Mesenchymal stem cell (in vitro differentiated cells and primary cell): ENCODE measurements around the gene CDC42BPG.
"Not testable (repeated sequence)": the region's sequence is repeated elsewhere in the genome, so short reads cannot be mapped to it uniquely, and the experiment has no call there.

Experiments
- DNase-seq: peaks from one replicate; pipeline ENCODE4 v3.0.0-alpha.2; 2013
- H2AFZ ChIP-seq: one replicate; pipeline ENCODE4 v1.6.1; 2013; ENCODE audit warnings: low read depth, mild to moderate bottlenecking, control low read depth, inconsistent platforms, low read length, moderate library complexity
- H2AK5ac ChIP-seq: 2 replicates; pipeline ENCODE4 v1.6.1; 2013; ENCODE audit warnings: low read length, moderate library complexity, mild to moderate bottlenecking, inconsistent platforms; ENCODE audit not compliant: severe bottlenecking
- H2BK120ac ChIP-seq: one replicate; pipeline ENCODE4 v1.6.1; 2013; ENCODE audit warnings: low read depth, mild to moderate bottlenecking, inconsistent platforms, low read length, moderate library complexity
- H2BK12ac ChIP-seq, 2 experiments: one replicate each; pipeline ENCODE4 v1.6.1; 2013; ENCODE audit warnings: inconsistent platforms in 2 of 2, low read length in 2 of 2, mild to moderate bottlenecking in 2 of 2, moderate library complexity in 2 of 2, control low read depth in 1 of 2
- H2BK15ac ChIP-seq: one replicate; pipeline ENCODE4 v1.6.1; 2013; ENCODE audit warnings: mild to moderate bottlenecking, low read depth, inconsistent platforms; ENCODE audit not compliant: poor library complexity, severe bottlenecking
- H2BK5ac ChIP-seq: 2 replicates; pipeline ENCODE4 v1.6.1; 2013; ENCODE audit warnings: low read depth, mild to moderate bottlenecking, low read length, control low read depth, inconsistent platforms; ENCODE audit not compliant: poor library complexity, severe bottlenecking
- H3K14ac ChIP-seq, 2 experiments: one replicate each; pipeline ENCODE4 v1.6.1; 2013; ENCODE audit warnings: inconsistent platforms in 2 of 2, low read length in 2 of 2, control low read depth in 1 of 2, mild to moderate bottlenecking in 1 of 2, moderate library complexity in 1 of 2
- H3K18ac ChIP-seq, 2 experiments: one replicate each; pipeline ENCODE4 v1.6.1; 2013; ENCODE audit warnings: inconsistent platforms in 2 of 2, low read length in 2 of 2, control low read depth in 1 of 2, low read depth in 1 of 2, mild to moderate bottlenecking in 1 of 2
- H3K23ac ChIP-seq, 2 experiments: one replicate each; pipeline ENCODE4 v1.6.1; 2013; ENCODE audit warnings: inconsistent platforms in 2 of 2, low read length in 2 of 2, mild to moderate bottlenecking in 2 of 2, moderate library complexity in 2 of 2, control low read depth in 1 of 2
- H3K27ac ChIP-seq: 2 replicates; pipeline ENCODE4 v1.5.1; 2013; ENCODE audit warnings: mild to moderate bottlenecking, moderate library complexity, low read length, control low read depth, inconsistent platforms; ENCODE audit not compliant: poor library complexity, severe bottlenecking
- H3K27me3 ChIP-seq, 2 experiments: 2 replicates each; pipeline versions ENCODE4 v1.6.1 to v1.7.0; 2013; ENCODE audit warnings: low read length in 2 of 2, mild to moderate bottlenecking in 2 of 2, moderate library complexity in 2 of 2, control low read depth in 1 of 2, inconsistent platforms in 1 of 2; ENCODE audit not compliant: control insufficient read depth in 1 of 2, insufficient read depth in 1 of 2
- H3K36me3 ChIP-seq, 2 experiments: 2 replicates each; pipeline versions ENCODE4 v1.6.1 to v1.7.0; 2013; ENCODE audit warnings: low read length in 2 of 2, control low read depth in 1 of 2, inconsistent platforms in 1 of 2, low read depth in 1 of 2, mild to moderate bottlenecking in 1 of 2; ENCODE audit not compliant: insufficient read depth in 2 of 2, control insufficient read depth in 1 of 2
- H3K4ac ChIP-seq, 2 experiments: one replicate each; pipeline ENCODE4 v1.6.1; 2013; ENCODE audit warnings: inconsistent platforms in 2 of 2, low read length in 2 of 2, mild to moderate bottlenecking in 2 of 2, moderate library complexity in 2 of 2, control low read depth in 1 of 2, low read depth in 1 of 2
- H3K4me1 ChIP-seq: 2 replicates; pipeline ENCODE4 v1.6.1; 2013; ENCODE audit warnings: low read depth, low read length, control low read depth; ENCODE audit not compliant: control insufficient read depth, insufficient read depth
- H3K4me2 ChIP-seq: 2 replicates; pipeline ENCODE4 v1.6.1; 2013; ENCODE audit warnings: low read length, mild to moderate bottlenecking, inconsistent platforms; ENCODE audit not compliant: poor library complexity, severe bottlenecking
- H3K4me3 ChIP-seq, 2 experiments: 2 replicates each; pipeline versions ENCODE4 v1.5.1 to v1.7.0; 2013; ENCODE audit warnings: low read length in 2 of 2, mild to moderate bottlenecking in 2 of 2, control low read depth in 1 of 2, low read depth in 1 of 2; ENCODE audit not compliant: insufficient read depth in 1 of 2
- H3K79me1 ChIP-seq: replicated peaks from 2 replicates; pipeline ENCODE4 v1.6.1; 2013; ENCODE audit warnings: mild to moderate bottlenecking, control low read depth, low read length, inconsistent platforms; ENCODE audit not compliant: poor library complexity, severe bottlenecking
- H3K9ac ChIP-seq: 2 replicates; pipeline ENCODE4 v1.7.0; 2013; ENCODE audit warnings: mild to moderate bottlenecking, low read length, moderate library complexity
- H3K9me3 ChIP-seq: 2 replicates; pipeline ENCODE4 v1.7.0; 2013; ENCODE audit warnings: mild to moderate bottlenecking, low read length; ENCODE audit not compliant: control insufficient read depth
- H4K8ac ChIP-seq: one replicate; pipeline ENCODE4 v1.6.1; 2013; ENCODE audit warnings: inconsistent platforms, mild to moderate bottlenecking, low read length, moderate library complexity
- H4K91ac ChIP-seq: one replicate; pipeline ENCODE4 v1.6.1; 2013; ENCODE audit warnings: mild to moderate bottlenecking, low read length, inconsistent platforms
- whole genome bisulfite sequencing: methylation state at CpG from one replicate; pipeline ENCODE4 v1.1.7; 2013; ENCODE audit warnings: mixed read lengths; 5-methylcytosine and 5-hydroxymethylcytosine counted together

CDC42BPG gene

DNA sequence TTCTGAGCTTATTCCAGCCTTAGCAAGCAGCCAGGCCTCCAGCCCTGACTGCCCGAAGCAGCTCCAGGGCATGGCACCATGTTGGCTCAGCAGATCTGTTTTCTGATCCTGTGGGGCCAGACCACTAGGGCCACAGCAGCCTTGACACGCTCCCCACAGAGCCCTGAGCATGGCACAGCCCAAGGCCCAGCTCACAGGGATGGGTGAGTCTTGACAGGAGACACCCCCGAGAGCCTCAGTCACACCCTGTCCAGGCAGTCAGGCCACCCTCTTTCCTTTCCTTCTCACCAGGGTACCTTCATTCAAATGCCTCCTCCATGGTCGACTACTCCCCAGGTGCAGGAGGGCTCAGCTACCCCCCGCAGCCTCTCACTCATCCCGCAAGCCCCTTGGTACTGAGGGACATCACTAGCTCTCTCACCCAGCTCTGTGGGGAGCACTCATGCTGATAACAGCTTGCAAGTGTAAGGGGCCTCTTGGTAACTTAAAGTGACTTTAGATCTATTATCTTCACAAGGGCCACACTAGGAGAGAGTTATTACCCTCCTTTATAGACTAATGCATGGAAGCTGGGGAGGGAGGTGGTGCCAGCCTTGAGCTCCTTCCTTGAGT is 3.9 kb upstream of the CDC42BPG start:
- Histone ChIP-seq H3K14ac (no peak overlapping the region), H3K4ac (peak overlapping the region in 1 of 2 experiments; percentile 32), H2BK120ac (no peak overlapping the region), H3K27ac (no peak overlapping the region), H3K27me3 (no peaks in the 10 kb centered on the region), H2AK5ac (no peak overlapping the region), H4K91ac (no peak overlapping the region), H3K18ac (no peak overlapping the region), H3K4me1 (peaks cover 56% of the 10 kb centered on the region), H2BK12ac (peak overlapping the region in 1 of 2 experiments; percentile 46), H3K36me3 (peaks cover under 1 to 19% of the 10 kb centered on the region in 2 experiments), H2AFZ (no peak overlapping the region), H3K9me3 (no peaks in the 10 kb centered on the region), H3K4me2 (no peak overlapping the region), H3K4me3 (no peak overlapping the region), H3K79me1 (peaks cover 15% of the 10 kb centered on the region), H3K9ac (no peak overlapping the region), H4K8ac (no peak overlapping the region), H2BK15ac (no peak overlapping the region), H3K23ac (no peak overlapping the region), H2BK5ac (no peak overlapping the region)
- DNase-seq, result no peak
- WGBS, result 81% methylated on average over 6 of the region's 6 CpGs

DNA sequence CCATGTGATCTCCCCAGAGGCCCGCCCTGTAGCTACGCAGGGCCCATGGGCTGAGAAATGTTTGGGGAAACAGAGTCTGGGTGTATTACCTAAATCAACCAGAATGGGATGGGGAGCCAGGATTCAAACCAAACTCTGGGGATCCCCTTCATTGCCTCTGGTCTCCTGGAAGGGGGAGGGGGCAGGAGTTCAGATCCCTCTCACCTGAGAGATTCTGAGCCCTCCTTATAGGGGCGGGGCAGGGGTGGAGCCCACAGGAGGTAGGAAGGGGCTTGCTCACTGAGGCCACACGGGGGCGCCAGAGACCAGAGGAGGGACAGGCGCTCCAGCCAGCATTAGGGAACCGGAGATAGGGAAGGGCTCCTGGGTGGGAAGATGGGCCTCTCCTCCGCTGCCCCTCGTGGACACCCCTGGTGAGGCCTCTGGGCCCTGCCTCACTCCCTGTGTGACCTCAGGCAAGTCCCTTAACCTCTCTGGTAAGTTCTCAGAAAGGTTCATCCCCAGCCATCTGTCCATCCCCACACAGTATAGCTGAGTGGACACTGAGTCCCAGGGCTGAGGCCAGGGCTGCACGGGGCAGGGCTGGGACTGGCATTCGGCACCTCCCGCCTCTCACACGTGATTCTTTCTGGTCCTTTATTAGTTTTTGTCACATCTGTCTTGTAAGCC is 2.7 kb upstream of the CDC42BPG start:
- Histone ChIP-seq H3K4me2 (no peak overlapping the region), H3K4me3 (no peak overlapping the region), H3K4ac (peak overlapping the region in 1 of 2 experiments; percentile 73), H2BK120ac (no peak overlapping the region), H3K18ac (peak overlapping the region in 1 of 2 experiments; percentile 64), H3K27me3 (no peaks in the 10 kb centered on the region), H3K9ac (peak overlapping the region; percentile 38), H2BK15ac (peak overlapping the region; percentile 60), H2AK5ac (peak overlapping the region; percentile 69), H3K27ac (no peak overlapping the region), H4K91ac (peak overlapping the region; percentile 40), H2AFZ (no peak overlapping the region), H3K36me3 (peaks cover 0 to 7% of the 10 kb centered on the region in 2 experiments), H3K4me1 (peaks cover 59% of the 10 kb centered on the region), H2BK5ac (no peak overlapping the region), H4K8ac (peak overlapping the region; percentile 45), H3K79me1 (peaks cover 5% of the 10 kb centered on the region), H3K23ac (no peak overlapping the region), H3K9me3 (no peaks in the 10 kb centered on the region), H2BK12ac (peak overlapping the region in 1 of 2 experiments; percentile 87), H3K14ac (peak overlapping the region in 1 of 2 experiments; percentile 46)
- 37% methylated on average over 10 of the region's 13 CpGs for WGBS
- DNase-seq, result peak; percentile 88

DNA sequence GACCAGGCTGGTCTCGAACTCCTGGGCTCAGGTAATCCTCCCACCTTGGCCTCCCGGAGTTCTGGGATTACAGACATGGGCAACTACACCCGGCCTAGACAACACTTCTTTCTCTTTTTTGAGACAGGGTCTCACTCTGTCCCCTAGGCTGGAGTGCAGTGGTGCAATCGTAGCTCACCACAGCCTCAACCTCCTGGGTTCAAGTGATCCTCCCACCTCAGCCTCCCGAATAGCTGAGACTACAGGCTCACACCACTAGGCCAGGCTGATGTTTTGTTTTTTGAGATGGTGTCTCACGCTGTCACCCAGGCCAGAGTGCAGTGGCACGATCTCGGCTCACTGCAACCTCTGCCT is 1.3 kb upstream of the CDC42BPG start:
- H2AK5ac ChIP-seq, H2BK120ac ChIP-seq, H4K91ac ChIP-seq, H3K4me3 ChIP-seq, H2BK12ac ChIP-seq, H2BK5ac ChIP-seq, H3K9me3 ChIP-seq, H3K27me3 ChIP-seq, H3K14ac ChIP-seq, H3K4ac ChIP-seq, H3K9ac ChIP-seq, H3K27ac ChIP-seq, H3K4me2 ChIP-seq, DNase-seq, H2AFZ ChIP-seq, H4K8ac ChIP-seq, H3K18ac ChIP-seq, H3K79me1 ChIP-seq, H3K36me3 ChIP-seq, H3K23ac ChIP-seq: not testable (repeated sequence)
- H2BK15ac ChIP-seq, result peak overlapping the region; percentile 31
- peaks cover 50% of the 10 kb centered on the region for H3K4me1 ChIP-seq
- WGBS, result 90% methylated on average over 7 of the region's 8 CpGs

DNA sequence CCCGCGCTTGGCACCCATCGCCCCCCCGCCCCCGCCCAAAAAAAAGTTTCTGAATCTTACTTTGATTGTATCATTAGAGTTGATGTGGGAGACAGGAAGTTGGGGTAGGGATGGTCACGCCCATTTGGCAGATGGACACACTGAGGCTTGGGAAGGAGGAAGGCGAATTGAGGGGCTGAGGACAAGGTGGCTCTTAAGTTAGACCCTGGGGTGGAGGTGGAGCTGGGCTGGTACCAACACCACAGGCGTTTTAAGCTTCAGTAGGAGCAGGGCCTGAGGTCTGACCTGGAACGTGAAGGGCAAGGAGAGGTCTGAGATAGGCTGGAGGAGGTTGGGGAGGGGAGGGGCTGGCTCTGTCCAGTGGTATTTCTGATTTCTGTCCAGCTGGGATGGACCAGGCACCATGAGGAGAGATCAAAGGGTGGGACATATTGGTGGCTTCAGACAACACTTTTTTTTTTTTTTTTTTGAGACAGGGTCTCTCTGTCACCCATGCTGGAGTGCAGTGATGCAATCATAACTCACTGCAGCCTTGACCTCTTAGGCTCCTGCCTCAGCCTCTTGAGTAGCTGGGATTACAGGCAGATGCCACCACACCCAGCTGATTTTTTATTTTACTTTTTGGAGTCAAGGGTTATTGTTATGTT is 799 bp upstream of the CDC42BPG start:
- WGBS, result 24% methylated on average over 9 of the region's 9 CpGs
- H2AK5ac ChIP-seq, result no peak overlapping the region
- no peak for DNase-seq
- peaks cover 49% of the 10 kb centered on the region for H3K4me1 ChIP-seq
- H3K23ac ChIP-seq, result peak overlapping the region in 1 of 2 experiments; percentile 19
- H2BK12ac ChIP-seq, result no peak overlapping the region
- no peaks in the 10 kb centered on the region for H3K27me3 ChIP-seq
- no peak overlapping the region for H3K14ac ChIP-seq
- H4K91ac ChIP-seq, result no peak overlapping the region
- no peak overlapping the region for H2AFZ ChIP-seq
- peak overlapping the region; percentile 31 for H2BK15ac ChIP-seq
- no peak overlapping the region for H3K4me3 ChIP-seq
- no peaks in the 10 kb centered on the region for H3K9me3 ChIP-seq
- peak overlapping the region in 1 of 2 experiments; percentile 61 for H3K18ac ChIP-seq
- peaks cover 3% of the 10 kb centered on the region for H3K79me1 ChIP-seq
- H3K4me2 ChIP-seq, result no peak overlapping the region
- peak overlapping the region in 1 of 2 experiments; percentile 42 for H3K4ac ChIP-seq
- H3K27ac ChIP-seq, result no peak overlapping the region
- no peak overlapping the region for H2BK120ac ChIP-seq
- peaks cover 0 to 3% of the 10 kb centered on the region in 2 experiments for H3K36me3 ChIP-seq
- H3K9ac ChIP-seq, result no peak overlapping the region
- H4K8ac ChIP-seq, result peak overlapping the region; percentile 90
- H2BK5ac ChIP-seq, result no peak overlapping the region
